Measurements from ENCODE around the gene ZDHHC8.

ZDHHC8 gene

GRCh38 chr22:20148414-20148813 is 16.8 kb downstream of the ZDHHC8 start:
- CTCF ChIA-PET = interaction anchor here (2.3 kb wide), 1 partner anchor 9 kb away, joined by 9 read pairs; no protein-coding TSS in a partner anchor

GRCh38 chr22:20149257-20150250 is 17.9 kb downstream of the ZDHHC8 start:
- no peak for TF ChIP-seq CTCF (IDR thresholded peaks at IDR 0.05; ENCODE audit: insufficient read depth, low read length, missing control alignments)
- POLR2A ChIA-PET = no interaction called here
- H3K4me3 ChIP-seq (ENCODE audit: low read depth, low read length) = no peak overlapping the region
- CTCF ChIA-PET = no interaction called here
- DNase-seq (ENCODE audit: low read depth, low spot score) = no peak

More at GRCh38 chr22:20148414-20148813, 16.8 kb downstream of the ZDHHC8 start:
- no peak overlapping the region for H3K4me3 ChIP-seq (ENCODE audit: low read depth, low read length)
- no peak for TF ChIP-seq CTCF (IDR thresholded peaks at IDR 0.05; ENCODE audit: insufficient read depth, low read length, missing control alignments)
- no peak for DNase-seq (ENCODE audit: low read depth, low spot score)
- POLR2A ChIA-PET = no interaction called here

- CTCF ChIA-PET = interaction anchor here (1.1 kb wide), 1 partner anchor 14 kb away, joined by 3 read pairs; no protein-coding TSS in a partner anchor
- POLR2A ChIA-PET = no interaction called here
- no peak for DNase-seq (ENCODE audit: low read depth, low spot score)
- no peak within 1 kb of the TSS for H3K4me3 ChIP-seq (ENCODE audit: low read depth, low read length)
- TF ChIP-seq CTCF (IDR thresholded peaks at IDR 0.05; ENCODE audit: insufficient read depth, low read length, missing control alignments) = no peak
Observed at GRCh38 chr22:20150381-20151275, 19.0 kb downstream of the ZDHHC8 start, which contains the start of gene CCDC188. Gene CCDC188 (minus strand): TSS chr22:20151055. CDS start chr22:20150986, 69 bp downstream.

- POLR2A ChIA-PET = no interaction called here
- DNase-seq (ENCODE audit: low read depth, low spot score) = no peak
- no peak overlapping the region for H3K4me3 ChIP-seq (ENCODE audit: low read depth, low read length)
- TF ChIP-seq CTCF (IDR thresholded peaks at IDR 0.05; ENCODE audit: insufficient read depth, low read length, missing control alignments) = no peak
- CTCF ChIA-PET = interaction anchor here (1.1 kb wide), 1 partner anchor 14 kb away, joined by 3 read pairs; no protein-coding TSS in a partner anchor
Observed at GRCh38 chr22:20151276-20151588, 19.6 kb downstream of the ZDHHC8 start.

- CTCF ChIA-PET = no interaction called here
- DNase-seq (ENCODE audit: low read depth, low spot score) = no peak
- TF ChIP-seq CTCF (IDR thresholded peaks at IDR 0.05; ENCODE audit: insufficient read depth, low read length, missing control alignments) = no peak
- H3K4me3 ChIP-seq (ENCODE audit: low read depth, low read length) = no peak overlapping the region
- POLR2A ChIA-PET = no interaction called here
Observed at GRCh38 chr22:20152464-20152890, 20.9 kb downstream of the ZDHHC8 start.
